ENCODE data around the gene CCDC85C. TPM values are rescaled to one million over a fixed set of nuclear protein-coding genes. Genes with fewer than 3 reads are reported as not detected.

Gene CCDC85C
- total and polyA plus RNA-seq, 10 of the 15 experiments (the other 5 are each of a cell fraction or from before 2014, with no cell fraction given) = 0.03 to 3.6 (median 1.1) TPM

- TF ChIP-seq CUX1 (IDR thresholded peaks at IDR 0.05; ENCODE audit: insufficient replicate concordance, low read depth, low read length) (no peak), NBN (IDR thresholded peaks at IDR 0.05) (no peak), ZBED1 (IDR thresholded peaks at IDR 0.05; ENCODE audit: borderline replicate concordance) (no peak), CREB1 (IDR thresholded peaks at IDR 0.05; ENCODE audit: low read depth) (no peak), ZNF622 (IDR thresholded peaks at IDR 0.05) (no peak), NR2C1 (IDR thresholded peaks at IDR 0.05) (no peak), WRNIP1 (IDR thresholded peaks at IDR 0.05; ENCODE audit: borderline replicate concordance, low read depth, low read length) (no peak), TBL1XR1 (IDR thresholded peaks at IDR 0.05; ENCODE audit: low read depth, low read length) (no peak), EGR1 (IDR thresholded peaks at IDR 0.05; ENCODE audit: borderline replicate concordance in 1 of 2, low read depth in 2 of 2, low read length in 2 of 2) (0 out of 3 replicates have a peak, but pooled peaks of 1 of the 2 experiments have one; percentile 11), SMC3 (IDR thresholded peaks at IDR 0.05; ENCODE audit: borderline replicate concordance, low read length) (no peak), PKNOX1 (IDR thresholded peaks at IDR 0.05) (0 out of 2 replicates have a peak, but pooled peaks have one; percentile 26), SMAD5 (IDR thresholded peaks at IDR 0.05; ENCODE audit: low read depth) (no peak), STAT1 (conservative IDR thresholded peaks at IDR 0.05) (no peak), NFIC (IDR thresholded peaks at IDR 0.05; ENCODE audit: low read depth, low read length) (no peak), USF2 (IDR thresholded peaks at IDR 0.05; ENCODE audit: borderline replicate concordance, low read depth, low read length) (no peak)
Measured at GRCh38 chr14:99479906-99480869, 123.8 kb downstream of the CCDC85C start, which contains the start of gene SETD3 (continued).

All from GM12878 (cell line).